Measurements from ENCODE around the gene PKNOX1.
"Not testable (repeated sequence)": the region's sequence is repeated elsewhere in the genome, so short reads cannot be mapped to it uniquely, and the experiment has no call there.

Gene PKNOX1

DNA sequence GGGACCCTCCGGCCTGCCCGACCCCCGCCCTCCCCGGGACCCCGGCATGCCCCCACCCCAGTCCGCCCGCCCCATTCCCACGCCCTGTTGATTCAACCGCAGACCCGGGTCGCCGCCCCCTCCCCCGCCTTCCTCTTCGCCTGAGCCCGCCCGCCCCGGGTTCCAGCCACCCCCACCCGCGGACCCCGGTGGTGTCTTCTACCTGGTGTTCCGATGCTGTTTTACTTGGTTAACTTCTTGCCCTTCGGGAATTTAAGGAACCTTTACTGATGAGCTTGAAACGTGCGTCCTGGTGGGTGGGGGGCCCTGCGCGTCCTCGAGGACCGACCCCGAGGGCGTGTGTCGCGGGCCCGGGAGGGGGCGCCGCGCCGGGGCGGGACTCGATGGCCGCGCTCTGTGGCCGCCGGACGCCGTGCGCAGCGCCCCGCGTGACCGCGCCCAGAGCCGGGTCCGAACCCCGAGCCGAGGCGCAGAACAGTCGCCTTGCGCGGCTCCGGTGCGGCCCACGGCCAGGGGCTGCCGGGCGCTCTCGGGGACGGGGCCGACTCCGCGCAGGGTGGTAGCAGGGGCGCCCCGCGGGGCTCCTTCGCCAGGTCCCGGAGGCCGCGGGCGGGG is 101.8 kb downstream of the PKNOX1 start:
- DNase-seq; H3K27me3 ChIP-seq (replicated peaks); in situ Hi-C loops (cut with HindIII; ENCODE audit: low pct_ligation_motif_present, low sequenced_read_pairs); H3K27ac ChIP-seq; H3K36me3 ChIP-seq (replicated peaks); H3K4me3 ChIP-seq (ENCODE audit: low read depth, low read length): not testable (repeated sequence)

DNA sequence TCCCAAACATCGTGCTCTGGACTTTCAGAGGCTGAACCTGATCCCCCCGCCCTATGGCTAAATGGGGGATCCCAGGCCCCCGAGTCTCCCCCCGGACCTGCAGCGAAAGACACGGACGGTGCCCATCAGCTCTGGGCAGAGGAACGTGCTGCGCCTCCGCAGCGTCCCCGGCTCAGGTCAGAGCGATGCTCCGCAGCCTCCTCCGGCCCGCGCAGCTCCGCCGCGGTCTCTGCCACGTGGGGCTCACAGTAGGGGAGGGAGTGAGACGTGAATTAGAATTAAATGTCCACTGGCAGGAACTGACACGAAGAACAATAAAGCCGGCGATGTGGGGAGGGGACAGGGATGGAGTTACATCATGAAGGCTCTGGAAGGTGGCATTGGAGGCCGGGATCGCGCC is 102.3 kb downstream of the PKNOX1 start:
- H3K4me3 ChIP-seq (ENCODE audit: low read depth, low read length); in situ Hi-C loops (cut with HindIII; ENCODE audit: low pct_ligation_motif_present, low sequenced_read_pairs); H3K27me3 ChIP-seq (replicated peaks); H3K27ac ChIP-seq; DNase-seq; H3K36me3 ChIP-seq (replicated peaks): not testable (repeated sequence)

DNA sequence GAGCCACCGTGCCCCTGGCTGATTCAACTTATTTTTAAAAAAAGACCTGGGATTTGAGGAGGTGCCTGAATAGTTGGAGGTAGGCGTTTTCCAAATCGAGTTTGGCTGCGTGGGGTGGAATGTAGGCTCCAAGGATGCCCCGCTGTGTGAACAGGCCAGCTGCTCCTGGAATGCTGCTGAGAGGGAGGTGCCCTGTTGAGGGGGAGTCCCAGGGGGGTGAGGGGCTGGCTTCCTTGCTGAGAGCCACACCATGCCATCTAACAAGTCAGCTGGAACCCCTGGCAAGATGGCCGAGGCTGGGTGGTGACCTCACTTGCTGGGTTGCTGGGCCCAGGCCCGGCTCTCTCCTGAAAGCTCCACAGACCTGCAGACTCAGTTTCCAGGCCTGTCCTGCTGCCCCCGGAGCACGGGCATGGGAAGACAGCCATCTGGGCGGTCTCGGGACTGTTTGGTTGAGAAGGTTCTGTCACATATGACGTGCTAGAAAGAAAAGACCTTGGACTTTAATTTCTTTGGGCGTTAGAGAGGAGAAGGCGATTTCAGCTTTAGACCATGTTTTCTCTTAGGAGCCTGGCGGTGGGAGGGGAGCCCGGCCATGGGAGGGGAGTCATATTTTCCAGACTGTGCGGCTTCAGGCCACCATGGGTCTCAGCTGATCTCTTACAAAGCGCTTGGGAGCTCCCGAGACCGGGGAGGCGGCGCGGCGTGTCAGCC is 108.4 kb downstream of the PKNOX1 start:
- H3K27ac ChIP-seq; H3K27me3 ChIP-seq (replicated peaks); H3K4me3 ChIP-seq (ENCODE audit: low read depth, low read length); DNase-seq; in situ Hi-C loops (cut with HindIII; ENCODE audit: low pct_ligation_motif_present, low sequenced_read_pairs); H3K36me3 ChIP-seq (replicated peaks): not testable (repeated sequence)

All from brain microvascular endothelial cell (primary cell).